SU-DHL-6 (cell line): ENCODE data around the gene NFYC.

ENCODE experiments used
- H2AFZ ChIP-seq: fragments of 200-600 bp; sonication (generic); 2 replicates; pipeline ENCODE4 v1.6.1; 2014; ENCODE audit warnings: low read depth, mild to moderate bottlenecking, moderate library complexity, mixed read lengths, antibody characterized with exemption, low read length; ENCODE audit not compliant: severe bottlenecking
- H3F3A ChIP-seq: fragments of 200-600 bp; shearing (Covaris generic); 2 replicates; pipeline ENCODE4 v1.6.0; 2016; ENCODE audit warnings: antibody characterized with exemption, mild to moderate bottlenecking; ENCODE audit not compliant: insufficient read depth
- H3K27ac ChIP-seq: fragments of 200-600 bp; sonication (generic); 2 replicates; pipeline ENCODE4 v1.5.1; 2016; ENCODE audit warnings: low read depth, mild to moderate bottlenecking, low read length, moderate library complexity, mixed read lengths
- H3K27me3 ChIP-seq: fragments of 200-600 bp; sonication (generic), shearing (Covaris generic); 2 replicates; pipeline ENCODE4 v1.6.0; 2014; ENCODE audit warnings: mild to moderate bottlenecking, low read length
- H3K36me3 ChIP-seq: fragments of 200-600 bp; sonication (generic); 2 replicates; pipeline ENCODE4 v1.6.1; 2014; ENCODE audit warnings: mild to moderate bottlenecking, low read length, mixed read lengths
- H3K4me2 ChIP-seq: fragments of 300-600, 200-600 bp; shearing (Covaris generic), sonication (generic); 2 replicates; pipeline ENCODE4 v1.6.0; 2014; ENCODE audit warnings: low read length, low read depth, mild to moderate bottlenecking; ENCODE audit not compliant: poor library complexity, severe bottlenecking
- H3K4me3 ChIP-seq: fragments of 200-600 bp; sonication (generic); 2 replicates; pipeline ENCODE4 v1.5.1; 2014; ENCODE audit warnings: antibody characterized with exemption, low read length, mild to moderate bottlenecking, mixed read lengths; ENCODE audit not compliant: insufficient read depth, poor library complexity, severe bottlenecking
- H3K79me2 ChIP-seq: fragments of 200-600 bp; sonication (generic); 2 replicates; pipeline ENCODE4 v1.6.1; 2014; ENCODE audit warnings: mild to moderate bottlenecking, low read length, moderate library complexity; ENCODE audit not compliant: insufficient read depth
- H3K9ac ChIP-seq: fragments of 200-600 bp; sonication (generic); 2 replicates; pipeline ENCODE4 v1.7.0; 2014; ENCODE audit warnings: mild to moderate bottlenecking, low read length
- H3K9me2 ChIP-seq: fragments of 200-600 bp; sonication (generic); replicated peaks from 2 replicates; pipeline ENCODE4 v1.6.1; 2014; ENCODE audit warnings: low read length; ENCODE audit not compliant: insufficient read depth
- H3K9me3 ChIP-seq: fragments of 200-600 bp; sonication (generic); 2 replicates; pipeline ENCODE4 v1.6.1; 2014; ENCODE audit warnings: low read length, mixed read lengths; ENCODE audit not compliant: insufficient read depth
- H4K20me1 ChIP-seq: fragments of 200-600 bp; sonication (generic); 2 replicates; pipeline ENCODE4 v1.6.1; 2014; ENCODE audit warnings: low read depth, mild to moderate bottlenecking, antibody characterized with exemption, low read length, moderate library complexity, mixed read lengths
- EZH2phosphoT487 ChIP-seq: fragments of 200-600 bp; sonication (generic), shearing (Covaris generic); conservative IDR thresholded peaks from 2 replicates; pipeline ENCODE4 v1.6.1; 2018; ENCODE audit warnings: mild to moderate bottlenecking, antibody characterized with exemption, low read length, moderate library complexity, mixed read lengths
- TF ChIP-seq, protein P1 (sequence below): fragments of 200-600 bp; sonication (generic); IDR thresholded peaks from one replicate; pipeline ENCODE4 v1.5.1; 2017; ENCODE audit warnings: antibody characterized with exemption, mild to moderate bottlenecking, low read length, moderate library complexity; ENCODE audit not compliant: insufficient read depth, poor library complexity, severe bottlenecking

Gene NFYC

DNA sequence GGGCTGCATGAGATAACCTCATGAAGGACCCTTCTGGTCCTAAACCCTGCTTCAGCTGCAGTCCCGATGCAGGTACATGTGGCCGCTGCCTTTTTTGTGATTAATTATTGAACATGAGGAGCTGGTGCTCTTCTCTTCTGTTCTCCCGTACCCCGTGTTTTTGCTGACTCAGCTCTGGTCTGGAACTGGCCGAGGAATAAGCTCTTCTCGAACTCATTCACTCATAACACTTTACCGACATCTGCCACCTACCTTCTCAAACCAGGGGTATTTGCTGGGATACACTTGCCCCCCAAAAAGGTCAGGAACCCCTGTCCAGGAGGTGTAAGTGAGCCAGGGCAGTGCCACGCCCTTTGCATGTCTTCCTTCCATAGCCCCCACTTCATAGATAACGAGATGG lies 123.9 kb downstream of the NFYC start:
- no peaks in the 10 kb centered on the region for H3K9me2 ChIP-seq
- H4K20me1 ChIP-seq = no peaks in the 10 kb centered on the region
- no peaks in the 10 kb centered on the region for H3K36me3 ChIP-seq
- H3K27ac ChIP-seq = no peak overlapping the region
- no peak overlapping the region for H3K4me2 ChIP-seq
- H3K4me3 ChIP-seq = no peak overlapping the region
- no peak for TF ChIP-seq EZH2phosphoT487
- TF ChIP-seq, protein P1, sequence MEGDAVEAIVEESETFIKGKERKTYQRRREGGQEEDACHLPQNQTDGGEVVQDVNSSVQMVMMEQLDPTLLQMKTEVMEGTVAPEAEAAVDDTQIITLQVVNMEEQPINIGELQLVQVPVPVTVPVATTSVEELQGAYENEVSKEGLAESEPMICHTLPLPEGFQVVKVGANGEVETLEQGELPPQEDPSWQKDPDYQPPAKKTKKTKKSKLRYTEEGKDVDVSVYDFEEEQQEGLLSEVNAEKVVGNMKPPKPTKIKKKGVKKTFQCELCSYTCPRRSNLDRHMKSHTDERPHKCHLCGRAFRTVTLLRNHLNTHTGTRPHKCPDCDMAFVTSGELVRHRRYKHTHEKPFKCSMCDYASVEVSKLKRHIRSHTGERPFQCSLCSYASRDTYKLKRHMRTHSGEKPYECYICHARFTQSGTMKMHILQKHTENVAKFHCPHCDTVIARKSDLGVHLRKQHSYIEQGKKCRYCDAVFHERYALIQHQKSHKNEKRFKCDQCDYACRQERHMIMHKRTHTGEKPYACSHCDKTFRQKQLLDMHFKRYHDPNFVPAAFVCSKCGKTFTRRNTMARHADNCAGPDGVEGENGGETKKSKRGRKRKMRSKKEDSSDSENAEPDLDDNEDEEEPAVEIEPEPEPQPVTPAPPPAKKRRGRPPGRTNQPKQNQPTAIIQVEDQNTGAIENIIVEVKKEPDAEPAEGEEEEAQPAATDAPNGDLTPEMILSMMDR = no peak
- H3K9me3 ChIP-seq = no peaks in the 10 kb centered on the region
- H3F3A ChIP-seq = no peaks in the 10 kb centered on the region
- no peak overlapping the region for H2AFZ ChIP-seq
- no peaks in the 10 kb centered on the region for H3K27me3 ChIP-seq
- H3K9ac ChIP-seq = no peak overlapping the region
- H3K79me2 ChIP-seq = no peaks in the 10 kb centered on the region

DNA sequence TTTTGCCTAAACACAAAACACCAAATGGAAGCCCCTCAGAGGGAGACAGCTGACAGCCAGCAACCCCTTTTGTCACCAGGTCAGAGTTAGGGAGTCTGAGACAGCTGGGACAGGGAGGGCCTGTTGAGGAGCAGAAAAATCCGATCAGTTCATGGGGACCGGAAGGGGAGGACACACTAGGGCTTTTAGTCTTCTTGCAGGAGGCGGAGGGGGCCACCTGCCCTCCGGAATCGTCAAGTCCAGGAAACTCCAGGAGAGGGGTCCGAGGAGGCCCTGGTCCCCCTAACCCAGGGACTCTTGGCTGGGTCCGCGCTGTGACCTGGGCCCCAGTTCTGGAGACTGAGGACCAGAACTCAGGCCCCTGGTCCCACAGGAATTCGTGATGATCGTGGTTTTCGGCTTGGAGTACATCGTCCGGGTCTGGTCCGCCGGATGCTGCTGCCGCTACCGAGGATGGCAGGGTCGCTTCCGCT lies 126.3 kb downstream of the NFYC start:
- Histone ChIP-seq H4K20me1 (no peaks in the 10 kb centered on the region), H3K27me3 (no peaks in the 10 kb centered on the region), H3K36me3 (no peaks in the 10 kb centered on the region), H3K4me2 (peak overlapping the region; percentile 43), H3K27ac (no peak overlapping the region), H3K9ac (no peak overlapping the region; the same call in 1 of the 2 replicates), H3K79me2 (no peaks in the 10 kb centered on the region), H3F3A (no peaks in the 10 kb centered on the region), H3K4me3 (no peak overlapping the region), H3K9me2 (no peaks in the 10 kb centered on the region), H2AFZ (peak overlapping the region; percentile 48), H3K9me3 (no peaks in the 10 kb centered on the region)
- TF ChIP-seq EZH2phosphoT487 = no peak
- TF ChIP-seq, protein P1 = no peak

DNA sequence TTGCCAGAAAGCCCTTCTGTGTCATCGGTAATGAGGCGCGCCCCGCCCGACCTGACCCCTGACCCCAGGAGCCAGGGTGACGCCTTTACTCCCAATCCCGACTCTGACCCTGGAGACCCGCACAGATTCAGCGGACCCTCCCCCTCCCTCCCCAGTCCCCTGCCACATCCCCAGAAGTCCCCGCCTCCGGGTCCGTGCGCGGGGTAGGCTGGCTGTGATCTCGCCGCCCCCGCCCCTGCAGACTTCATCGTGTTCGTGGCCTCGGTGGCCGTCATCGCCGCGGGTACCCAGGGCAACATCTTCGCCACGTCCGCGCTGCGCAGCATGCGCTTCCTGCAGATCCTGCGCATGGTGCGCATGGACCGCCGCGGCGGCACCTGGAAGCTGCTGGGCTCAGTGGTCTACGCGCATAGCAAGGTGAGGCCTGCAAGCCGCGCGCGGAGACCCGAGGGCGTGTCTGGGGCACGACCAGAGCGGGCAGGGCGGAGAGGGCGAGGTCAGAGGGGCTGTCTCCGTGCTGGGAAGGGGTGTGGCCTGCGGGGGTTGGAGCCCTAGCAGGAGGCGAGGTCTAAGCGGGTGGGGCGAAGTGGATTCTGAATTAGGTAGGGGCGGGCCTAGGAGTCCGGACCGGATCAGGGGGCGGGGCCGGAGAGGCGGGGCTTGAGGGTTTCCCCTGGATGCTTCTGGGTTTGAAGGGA lies 126.9 kb downstream of the NFYC start:
- peak overlapping the region; percentile 10; the same call in 1 of the 2 replicates for H3K9ac ChIP-seq
- TF ChIP-seq, protein P1 = no peak
- no peak for TF ChIP-seq EZH2phosphoT487
- no peaks in the 10 kb centered on the region for H3K36me3 ChIP-seq
- H4K20me1 ChIP-seq = no peaks in the 10 kb centered on the region
- no peaks in the 10 kb centered on the region for H3K27me3 ChIP-seq
- H3K4me3 ChIP-seq = peak overlapping the region; percentile 33
- H3K27ac ChIP-seq = no peak overlapping the region
- H3K4me2 ChIP-seq = peak overlapping the region; percentile 43
- no peaks in the 10 kb centered on the region for H3K9me2 ChIP-seq
- no peaks in the 10 kb centered on the region for H3K9me3 ChIP-seq
- H3K79me2 ChIP-seq = no peaks in the 10 kb centered on the region
- H3F3A ChIP-seq = no peaks in the 10 kb centered on the region
- peak overlapping the region; percentile 48 for H2AFZ ChIP-seq
